IMR-90 (cell line): Measurements from ENCODE around the gene LUZP1.

Experiments used
- BHLHE40 ChIP-seq: fragments of 150-350 bp; IDR thresholded peaks from 2 replicates; pipeline ENCODE4 v1.6.1; 2016; ENCODE audit warnings: mild to moderate bottlenecking, low read depth, low read length
- CEBPB ChIP-seq: IDR thresholded peaks from 2 replicates; pipeline ENCODE4 v1.6.1; 2012; ENCODE audit warnings: low read depth, low read length, improper control_type of control experiment
- MAZ ChIP-seq: IDR thresholded peaks from 2 replicates; pipeline ENCODE4 v1.6.1; 2012; ENCODE audit warnings: low read depth, mild to moderate bottlenecking, low read length, improper control_type of control experiment, moderate library complexity, borderline replicate concordance
- SMC3 ChIP-seq: fragments of 150-350 bp; IDR thresholded peaks from 2 replicates; pipeline ENCODE4 v1.6.1; 2016; ENCODE audit warnings: low read depth, mild to moderate bottlenecking, antibody characterized with exemption, low read length, moderate library complexity
- TF ChIP-seq, protein P1 (sequence below): conservative IDR thresholded peaks from 2 replicates; pipeline ENCODE4 v1.5.1; 2012; ENCODE audit warnings: mild to moderate bottlenecking, low read depth, low read length, improper control_type of control experiment
- TF ChIP-seq, protein P2 (sequence below): fragments of 150-350 bp; IDR thresholded peaks from 2 replicates; pipeline ENCODE4 v1.6.1; 2016; ENCODE audit warnings: low read depth, mild to moderate bottlenecking, low read length, moderate library complexity, borderline replicate concordance

DNA sequence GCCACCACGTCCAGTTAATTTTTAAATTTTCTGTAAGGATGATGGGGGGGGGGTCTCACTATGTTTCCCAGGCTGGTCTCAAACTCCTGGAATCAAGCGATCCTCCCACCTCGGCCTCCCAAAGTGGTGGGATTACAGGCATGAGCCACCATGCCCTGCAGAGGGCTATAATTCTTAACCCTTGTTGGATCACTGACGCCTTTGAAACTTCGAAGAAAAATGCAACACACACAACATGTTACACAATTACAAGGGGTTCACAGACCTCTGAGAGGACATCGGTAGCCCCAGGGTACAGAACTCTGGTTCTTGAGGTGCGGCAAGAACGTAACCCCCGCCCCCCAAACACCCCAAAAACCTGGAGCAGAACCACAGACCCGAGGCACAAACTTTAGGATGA is 8.4 kb upstream of the LUZP1 start:
- TF ChIP-seq, protein P1, sequence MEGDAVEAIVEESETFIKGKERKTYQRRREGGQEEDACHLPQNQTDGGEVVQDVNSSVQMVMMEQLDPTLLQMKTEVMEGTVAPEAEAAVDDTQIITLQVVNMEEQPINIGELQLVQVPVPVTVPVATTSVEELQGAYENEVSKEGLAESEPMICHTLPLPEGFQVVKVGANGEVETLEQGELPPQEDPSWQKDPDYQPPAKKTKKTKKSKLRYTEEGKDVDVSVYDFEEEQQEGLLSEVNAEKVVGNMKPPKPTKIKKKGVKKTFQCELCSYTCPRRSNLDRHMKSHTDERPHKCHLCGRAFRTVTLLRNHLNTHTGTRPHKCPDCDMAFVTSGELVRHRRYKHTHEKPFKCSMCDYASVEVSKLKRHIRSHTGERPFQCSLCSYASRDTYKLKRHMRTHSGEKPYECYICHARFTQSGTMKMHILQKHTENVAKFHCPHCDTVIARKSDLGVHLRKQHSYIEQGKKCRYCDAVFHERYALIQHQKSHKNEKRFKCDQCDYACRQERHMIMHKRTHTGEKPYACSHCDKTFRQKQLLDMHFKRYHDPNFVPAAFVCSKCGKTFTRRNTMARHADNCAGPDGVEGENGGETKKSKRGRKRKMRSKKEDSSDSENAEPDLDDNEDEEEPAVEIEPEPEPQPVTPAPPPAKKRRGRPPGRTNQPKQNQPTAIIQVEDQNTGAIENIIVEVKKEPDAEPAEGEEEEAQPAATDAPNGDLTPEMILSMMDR: no peak
- TF ChIP-seq, protein P2, sequence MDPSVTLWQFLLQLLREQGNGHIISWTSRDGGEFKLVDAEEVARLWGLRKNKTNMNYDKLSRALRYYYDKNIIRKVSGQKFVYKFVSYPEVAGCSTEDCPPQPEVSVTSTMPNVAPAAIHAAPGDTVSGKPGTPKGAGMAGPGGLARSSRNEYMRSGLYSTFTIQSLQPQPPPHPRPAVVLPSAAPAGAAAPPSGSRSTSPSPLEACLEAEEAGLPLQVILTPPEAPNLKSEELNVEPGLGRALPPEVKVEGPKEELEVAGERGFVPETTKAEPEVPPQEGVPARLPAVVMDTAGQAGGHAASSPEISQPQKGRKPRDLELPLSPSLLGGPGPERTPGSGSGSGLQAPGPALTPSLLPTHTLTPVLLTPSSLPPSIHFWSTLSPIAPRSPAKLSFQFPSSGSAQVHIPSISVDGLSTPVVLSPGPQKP: no peak
- TF ChIP-seq BHLHE40: no peak
- no peak for TF ChIP-seq SMC3
- no peak for TF ChIP-seq MAZ
- TF ChIP-seq CEBPB: 0 out of 2 replicates have a peak, but pooled peaks have one; percentile 7
